GM12874 (cell line): ENCODE data around the gene MAGI1.

Experiments
- CTCF ChIP-seq: IDR thresholded peaks from 2 replicates; pipeline ENCODE4 v1.5.1; 2011; ENCODE audit warnings: low read depth, mild to moderate bottlenecking, control low read depth, low read length, moderate library complexity; ENCODE audit not compliant: insufficient read depth

The MAGI1 gene

GRCh38 chr3:65888980-65889706 is 149.6 kb downstream of the MAGI1 start:
- TF ChIP-seq CTCF, result no peak

- no peak for TF ChIP-seq CTCF
Measured at GRCh38 chr3:65888196-65888595, 150.5 kb downstream of the MAGI1 start.

GRCh38 chr3:65886391-65886790 is 152.3 kb downstream of the MAGI1 start:
- TF ChIP-seq CTCF, result no peak

GRCh38 chr3:65884071-65884470 is 154.6 kb downstream of the MAGI1 start:
- no peak for TF ChIP-seq CTCF

- no peak for TF ChIP-seq CTCF
Measured at GRCh38 chr3:65883613-65884012, 155.1 kb downstream of the MAGI1 start.

GRCh38 chr3:65880350-65880749 is 158.4 kb downstream of the MAGI1 start:
- no peak for TF ChIP-seq CTCF

GRCh38 chr3:65879372-65879771 is 159.3 kb downstream of the MAGI1 start:
- TF ChIP-seq CTCF, result no peak

GRCh38 chr3:65878831-65879230 is 159.9 kb downstream of the MAGI1 start:
- TF ChIP-seq CTCF, result no peak
